BJ (cell line): Measurements from ENCODE around the gene HIVEP2. TPM values are rescaled to one million over a fixed set of nuclear protein-coding genes. Genes with fewer than 3 reads are reported as not detected.

Experiments
- CTCF ChIA-PET: fragments of 350-600 bp; formaldehyde crosslinking; extraction: SDS; loops from one replicate; lab custom pipeline; 2021; ENCODE audit warnings: antibody characterized with exemption, inconsistent platforms; lab: Yijun Ruan, JAX
- POLR2A ChIA-PET: fragments of 300-600 bp; sonication (Branson Sonifier 250); formaldehyde crosslinking; extraction: SDS; loops from one replicate; lab custom pipeline; 2021; ENCODE audit warnings: antibody characterized with exemption; lab: Charles Lee
- DNase-seq: peaks from one replicate; pipeline ENCODE4 v3.0.0-alpha.2; 2011; ENCODE audit warnings: low read depth
- H3K27me3 ChIP-seq: 2 replicates; pipeline ENCODE4 v1.6.0; 2011; ENCODE audit warnings: low read length; ENCODE audit not compliant: control insufficient read depth, insufficient read depth
- H3K36me3 ChIP-seq: 2 replicates; pipeline ENCODE4 v1.5.1; 2011; ENCODE audit warnings: low read length; ENCODE audit not compliant: control insufficient read depth, insufficient read depth
- H3K4me3 ChIP-seq: 2 replicates; pipeline ENCODE4 v1.5.1; 2011; ENCODE audit warnings: low read depth, mild to moderate bottlenecking, control low read depth, low read length
- CTCF ChIP-seq: IDR thresholded peaks from 2 replicates; pipeline ENCODE4 v1.5.1; 2011; ENCODE audit warnings: low read depth, mild to moderate bottlenecking, control low read depth, inconsistent platforms, low read length, moderate library complexity; ENCODE audit not compliant: insufficient read depth
- polyA minus RNA-seq: library from RNA; depleted of rRNA, polyadenylated mRNA; stranded (reverse); fragments of >200 nt; gene quantifications from 2 replicates; pipeline ENCODE4 v1.2.3, GENCODE V29; 2011; rRNA and poly(A)+ RNA removed
- polyA plus RNA-seq: library from polyadenylated mRNA; depleted of rRNA; stranded (reverse); fragments of >200 nt; gene quantifications from 2 replicates; pipeline ENCODE4 v1.2.3, GENCODE V29; 2011; rRNA removed

HIVEP2 gene, protein sequence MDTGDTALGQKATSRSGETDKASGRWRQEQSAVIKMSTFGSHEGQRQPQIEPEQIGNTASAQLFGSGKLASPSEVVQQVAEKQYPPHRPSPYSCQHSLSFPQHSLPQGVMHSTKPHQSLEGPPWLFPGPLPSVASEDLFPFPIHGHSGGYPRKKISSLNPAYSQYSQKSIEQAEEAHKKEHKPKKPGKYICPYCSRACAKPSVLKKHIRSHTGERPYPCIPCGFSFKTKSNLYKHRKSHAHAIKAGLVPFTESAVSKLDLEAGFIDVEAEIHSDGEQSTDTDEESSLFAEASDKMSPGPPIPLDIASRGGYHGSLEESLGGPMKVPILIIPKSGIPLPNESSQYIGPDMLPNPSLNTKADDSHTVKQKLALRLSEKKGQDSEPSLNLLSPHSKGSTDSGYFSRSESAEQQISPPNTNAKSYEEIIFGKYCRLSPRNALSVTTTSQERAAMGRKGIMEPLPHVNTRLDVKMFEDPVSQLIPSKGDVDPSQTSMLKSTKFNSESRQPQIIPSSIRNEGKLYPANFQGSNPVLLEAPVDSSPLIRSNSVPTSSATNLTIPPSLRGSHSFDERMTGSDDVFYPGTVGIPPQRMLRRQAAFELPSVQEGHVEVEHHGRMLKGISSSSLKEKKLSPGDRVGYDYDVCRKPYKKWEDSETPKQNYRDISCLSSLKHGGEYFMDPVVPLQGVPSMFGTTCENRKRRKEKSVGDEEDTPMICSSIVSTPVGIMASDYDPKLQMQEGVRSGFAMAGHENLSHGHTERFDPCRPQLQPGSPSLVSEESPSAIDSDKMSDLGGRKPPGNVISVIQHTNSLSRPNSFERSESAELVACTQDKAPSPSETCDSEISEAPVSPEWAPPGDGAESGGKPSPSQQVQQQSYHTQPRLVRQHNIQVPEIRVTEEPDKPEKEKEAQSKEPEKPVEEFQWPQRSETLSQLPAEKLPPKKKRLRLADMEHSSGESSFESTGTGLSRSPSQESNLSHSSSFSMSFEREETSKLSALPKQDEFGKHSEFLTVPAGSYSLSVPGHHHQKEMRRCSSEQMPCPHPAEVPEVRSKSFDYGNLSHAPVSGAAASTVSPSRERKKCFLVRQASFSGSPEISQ (N-terminal part only)
- polyA plus RNA-seq (3.7 and 5.5 TPM in 2 replicates), polyA minus RNA-seq (10.1 and 14.8 TPM in 2 replicates)

DNA sequence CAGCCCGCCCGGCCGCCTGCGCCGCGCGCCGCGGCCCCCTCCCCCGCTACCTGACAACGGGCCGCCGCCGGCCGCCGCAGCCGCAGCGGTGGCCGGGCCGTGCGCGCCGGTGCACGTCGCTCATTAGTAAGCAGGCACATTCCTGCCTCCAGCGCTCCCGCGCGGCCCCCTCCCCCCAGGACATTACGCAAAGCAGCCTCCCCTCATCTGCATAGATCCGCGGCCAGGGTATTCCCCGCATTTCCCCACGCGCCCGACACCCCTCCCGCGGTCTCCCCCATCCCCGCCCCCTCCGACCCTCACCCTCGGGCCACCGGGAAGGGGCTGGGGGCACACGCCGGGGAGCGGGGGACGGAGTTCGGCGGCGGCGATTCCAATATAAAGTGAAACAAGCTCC is at the start of gene HIVEP2:
HIVEP2 (minus strand) TSS at position 128 of the 397 bp plus-strand sequence. CDS start 170,438 bp downstream, outside the sequence.
- CTCF ChIA-PET: interaction anchor here (0.7 to 1.0 kb wide), 3 partner anchors 44 to 198 kb away, joined by 3 read pairs; no protein-coding TSS in a partner anchor
- Histone ChIP-seq H3K4me3 (peak within 1 kb of the TSS; percentile 87), H3K36me3 (no peaks in the 10 kb centered on the region), H3K27me3 (no peaks in the 10 kb centered on the region)
- POLR2A ChIA-PET: interaction anchor here (0.6 to 0.7 kb wide), 2 partner anchors 28 to 64 kb away, joined by 3 to 6 read pairs; no protein-coding TSS in a partner anchor
- no peak; the same call in 1 of the 2 replicates for TF ChIP-seq CTCF
- no peak for DNase-seq

GRCh38 chr6:142993977-142994376 is 49.0 kb upstream of the HIVEP2 start:
- DNase-seq: no peak
- H3K36me3 ChIP-seq: no peaks in the 10 kb centered on the region
- H3K27me3 ChIP-seq: peaks cover 2% of the 10 kb centered on the region; the same call in 1 of the 2 replicates
- no peak overlapping the region for H3K4me3 ChIP-seq
- no peak for TF ChIP-seq CTCF
- CTCF ChIA-PET: interaction anchor here (0.5 to 2.0 kb wide), 3 partner anchors 8 to 150 kb away, joined by 3 to 6 read pairs (median 3); no protein-coding TSS in a partner anchor
- POLR2A ChIA-PET: no interaction called here

- CTCF ChIA-PET: no interaction called here
- POLR2A ChIA-PET: no interaction called here
- no peak overlapping the region for H3K4me3 ChIP-seq
- no peak for DNase-seq
- H3K36me3 ChIP-seq: no peaks in the 10 kb centered on the region
- TF ChIP-seq CTCF: no peak
- peaks cover 2% of the 10 kb centered on the region; the same call in 1 of the 2 replicates for H3K27me3 ChIP-seq
Observed at GRCh38 chr6:142987490-142987889, 42.5 kb upstream of the HIVEP2 start.

GRCh38 chr6:142985281-142985680 is 40.3 kb upstream of the HIVEP2 start:
- ChIA-PET POLR2A (no interaction called here), CTCF (interaction anchor here (1.5 kb wide), 1 partner anchor 9 kb away, joined by 6 read pairs; no protein-coding TSS in a partner anchor)
- no peak for DNase-seq
- no peak for TF ChIP-seq CTCF
- Histone ChIP-seq H3K27me3 (no peaks in the 10 kb centered on the region), H3K4me3 (no peak overlapping the region), H3K36me3 (no peaks in the 10 kb centered on the region)
